ENCODE data around the gene CHI3L1.

The CHI3L1 gene

GRCh38 chr1:203206129-203206687, 19.7 kb upstream of the CHI3L1 start:
- DNase-seq (ENCODE audit: low read depth in 2 of 2, low spot score in 1 of 2): no peak

GRCh38 chr1:203204756-203205155, 18.3 kb upstream of the CHI3L1 start:
- DNase-seq (ENCODE audit: low read depth in 2 of 2, low spot score in 1 of 2): no peak

GRCh38 chr1:203202431-203203245, 16.1 kb upstream of the CHI3L1 start:
- DNase-seq (ENCODE audit: low read depth in 2 of 2, low spot score in 1 of 2): no peak

- no peak for DNase-seq (ENCODE audit: low read depth in 2 of 2, low spot score in 1 of 2)
Observed at GRCh38 chr1:203201516-203202205, 15.2 kb upstream of the CHI3L1 start.

GRCh38 chr1:203200916-203201315, 14.4 kb upstream of the CHI3L1 start:
- DNase-seq (ENCODE audit: low read depth in 2 of 2, low spot score in 1 of 2): no peak

- no peak for DNase-seq (ENCODE audit: low read depth in 2 of 2, low spot score in 1 of 2)
Observed at GRCh38 chr1:203199816-203200571, 13.5 kb upstream of the CHI3L1 start.

- DNase-seq (ENCODE audit: low read depth in 2 of 2, low spot score in 1 of 2): no peak
Observed at GRCh38 chr1:203199481-203199815, 12.9 kb upstream of the CHI3L1 start.

GRCh38 chr1:203199002-203199401, 12.5 kb upstream of the CHI3L1 start:
- no peak for DNase-seq (ENCODE audit: low read depth in 2 of 2, low spot score in 1 of 2)

GRCh38 chr1:203197625-203198024, 11.1 kb upstream of the CHI3L1 start:
- no peak for DNase-seq (ENCODE audit: low read depth in 2 of 2, low spot score in 1 of 2)

GRCh38 chr1:203196371-203196770, 9.9 kb upstream of the CHI3L1 start:
- no peak for DNase-seq (ENCODE audit: low read depth in 2 of 2, low spot score in 1 of 2)

GRCh38 chr1:203190949-203191348, 4.4 kb upstream of the CHI3L1 start:
- DNase-seq (ENCODE audit: low read depth in 2 of 2, low spot score in 1 of 2): no peak

- DNase-seq (ENCODE audit: low read depth in 2 of 2, low spot score in 1 of 2): no peak
Observed at GRCh38 chr1:203189951-203190352, 3.4 kb upstream of the CHI3L1 start.

- DNase-seq (ENCODE audit: low read depth in 2 of 2, low spot score in 1 of 2): no peak
Observed at GRCh38 chr1:203188686-203189232, 2.3 kb upstream of the CHI3L1 start.

- no peak for DNase-seq (ENCODE audit: low read depth in 2 of 2, low spot score in 1 of 2)
Observed at GRCh38 chr1:203187689-203188264, 1.3 kb upstream of the CHI3L1 start.

- no peak for DNase-seq (ENCODE audit: low read depth in 2 of 2, low spot score in 1 of 2)
Observed at GRCh38 chr1:203187304-203187685, 791 bp upstream of the CHI3L1 start.

GRCh38 chr1:203186091-203186445, 436 bp downstream of the CHI3L1 start:
- no peak for DNase-seq (ENCODE audit: low read depth in 2 of 2, low spot score in 1 of 2)

- DNase-seq (ENCODE audit: low read depth in 2 of 2, low spot score in 1 of 2): no peak
Observed at GRCh38 chr1:203185585-203185984, 919 bp downstream of the CHI3L1 start.

- DNase-seq (ENCODE audit: low read depth in 2 of 2, low spot score in 1 of 2): no peak
Observed at GRCh38 chr1:203185061-203185461, 1.4 kb downstream of the CHI3L1 start.

- DNase-seq (ENCODE audit: low read depth in 2 of 2, low spot score in 1 of 2): no peak
Observed at GRCh38 chr1:203184467-203184866, 2.0 kb downstream of the CHI3L1 start.

GRCh38 chr1:203183828-203184227, 2.7 kb downstream of the CHI3L1 start:
- DNase-seq (ENCODE audit: low read depth in 2 of 2, low spot score in 1 of 2): no peak

GRCh38 chr1:203182387-203182953, 4.0 kb downstream of the CHI3L1 start:
- no peak for DNase-seq (ENCODE audit: low read depth in 2 of 2, low spot score in 1 of 2)
